Measurements from ENCODE around the gene PEAK3. TPM values are rescaled to one million over a fixed set of nuclear protein-coding genes. Genes with fewer than 3 reads are reported as not detected.
"Not testable (repeated sequence)": the region's sequence is repeated elsewhere in the genome, so short reads cannot be mapped to it uniquely, and the experiment has no call there.

Gene PEAK3
- total RNA-seq, 2 donors from 2014 or later = 2.4 to 8.2 TPM

- Mint-ChIP-seq H3K36me3 (no peaks in the 10 kb centered on the region), H3K4me1 (ENCODE audit: low read depth in 2 of 2) (peaks cover 21 to 28% of the 10 kb centered on the region in 2 donors)
Measured at GRCh38 chr19:2288818-2289713, 7.1 kb upstream of the PEAK3 start.

GRCh38 chr19:2288338-2288817 is 6.4 kb upstream of the PEAK3 start:
- no peaks in the 10 kb centered on the region for H3K36me3 Mint-ChIP-seq
- H3K4me1 Mint-ChIP-seq (ENCODE audit: low read depth in 2 of 2) = peaks cover 21 to 25% of the 10 kb centered on the region in 2 donors
- ATAC-seq (no peak), DNase-seq (ENCODE audit: low spot score) (no peak)
- peaks cover 0 to 3% of the 10 kb centered on the region in 2 donors for H3K27me3 Mint-ChIP-seq
- H3K4me3 Mint-ChIP-seq = peak overlapping the region; percentile 91
- peak overlapping the region; percentile 86 to 92 for H3K27ac Mint-ChIP-seq
- no peaks in the 10 kb centered on the region for H3K9me3 Mint-ChIP-seq

More at GRCh38 chr19:2288818-2289713, 7.1 kb upstream of the PEAK3 start:
- H3K4me3 Mint-ChIP-seq = peak overlapping the region; percentile 91
- H3K27ac Mint-ChIP-seq = peak overlapping the region; percentile 86 to 92
- ATAC-seq = peak; percentile 29 to 34
- peaks cover 0 to 3% of the 10 kb centered on the region in 2 donors for H3K27me3 Mint-ChIP-seq
- H3K9me3 Mint-ChIP-seq = no peaks in the 10 kb centered on the region
- no peak for DNase-seq (ENCODE audit: low spot score)

GRCh38 chr19:2287585-2288337 is 5.8 kb upstream of the PEAK3 start:
- peaks cover 0 to 3% of the 10 kb centered on the region in 2 donors for H3K27me3 Mint-ChIP-seq
- no peaks in the 10 kb centered on the region for H3K9me3 Mint-ChIP-seq
- peak overlapping the region; percentile 86 to 92 for H3K27ac Mint-ChIP-seq
- H3K4me3 Mint-ChIP-seq = no peak overlapping the region
- H3K4me1 Mint-ChIP-seq (ENCODE audit: low read depth in 2 of 2) = peaks cover 23 to 25% of the 10 kb centered on the region in 2 donors
- no peaks in the 10 kb centered on the region for H3K36me3 Mint-ChIP-seq
- DNase-seq (ENCODE audit: low spot score) = no peak
- no peak for ATAC-seq

GRCh38 chr19:2286402-2287140 is 4.6 kb upstream of the PEAK3 start:
- no peaks in the 10 kb centered on the region for H3K9me3 Mint-ChIP-seq
- peaks cover 0 to 3% of the 10 kb centered on the region in 2 donors for H3K27me3 Mint-ChIP-seq
- H3K4me3 Mint-ChIP-seq = no peak overlapping the region
- DNase-seq (ENCODE audit: low spot score) = no peak
- H3K27ac Mint-ChIP-seq = no peak overlapping the region
- H3K36me3 Mint-ChIP-seq = no peaks in the 10 kb centered on the region
- ATAC-seq = no peak
- H3K4me1 Mint-ChIP-seq (ENCODE audit: low read depth in 2 of 2) = peaks cover 32 to 33% of the 10 kb centered on the region in 2 donors

- Mint-ChIP-seq H3K27ac (no peak overlapping the region), H3K9me3 (no peaks in the 10 kb centered on the region), H3K4me1 (ENCODE audit: low read depth in 2 of 2) (peaks cover 23% of the 10 kb centered on the region in 2 donors), H3K27me3 (peaks cover 0 to 3% of the 10 kb centered on the region in 2 donors), H3K36me3 (no peaks in the 10 kb centered on the region), H3K4me3 (no peak overlapping the region)
- DNase-seq (ENCODE audit: low spot score) = no peak
- ATAC-seq = no peak
Measured at GRCh38 chr19:2283835-2284507, 2.0 kb upstream of the PEAK3 start.

GRCh38 chr19:2282862-2283237 is 875 bp upstream of the PEAK3 start:
- ATAC-seq = no peak
- Mint-ChIP-seq H3K27me3 (no peaks in the 10 kb centered on the region), H3K27ac (peak overlapping the region; percentile 66 to 92), H3K9me3 (no peaks in the 10 kb centered on the region), H3K4me3 (peak overlapping the region; percentile 76), H3K36me3 (no peaks in the 10 kb centered on the region), H3K4me1 (ENCODE audit: low read depth in 2 of 2) (peaks cover 12 to 16% of the 10 kb centered on the region in 2 donors)
- DNase-seq (ENCODE audit: low spot score) = no peak

- not testable (repeated sequence) for H3K36me3 Mint-ChIP-seq, H3K9me3 Mint-ChIP-seq, H3K27me3 Mint-ChIP-seq
- peak; percentile 59 for DNase-seq (ENCODE audit: low spot score)
- ATAC-seq = peak; percentile 44 to 60
- H3K27ac Mint-ChIP-seq = peak overlapping the region; percentile 66 to 92
- peaks cover 11 to 22% of the 10 kb centered on the region in 2 donors for H3K4me1 Mint-ChIP-seq (ENCODE audit: low read depth in 2 of 2)
- peak overlapping the region; percentile 76 for H3K4me3 Mint-ChIP-seq
Measured at GRCh38 chr19:2281265-2282061, 512 bp downstream of the PEAK3 start.

GRCh38 chr19:2280633-2281264 is 1.2 kb downstream of the PEAK3 start:
- ATAC-seq = no peak
- Mint-ChIP-seq H3K4me1 (ENCODE audit: low read depth in 2 of 2) (peaks cover 11 to 22% of the 10 kb centered on the region in 2 donors), H3K36me3 (no peaks in the 10 kb centered on the region), H3K27me3 (no peaks in the 10 kb centered on the region), H3K27ac (no peak overlapping the region), H3K4me3 (no peak overlapping the region), H3K9me3 (no peaks in the 10 kb centered on the region)
- no peak for DNase-seq (ENCODE audit: low spot score)

GRCh38 chr19:2278459-2279158 is 3.4 kb downstream of the PEAK3 start:
- Mint-ChIP-seq H3K4me1 (ENCODE audit: low read depth in 2 of 2) (peaks cover 22 to 33% of the 10 kb centered on the region in 2 donors), H3K27ac (peak overlapping the region in 1 of 2 donors; percentile 21), H3K4me3 (no peak overlapping the region), H3K36me3 (peaks cover 6% of the 10 kb centered on the region), H3K9me3 (no peaks in the 10 kb centered on the region), H3K27me3 (no peaks in the 10 kb centered on the region)
- DNase-seq (ENCODE audit: low spot score) = peak; percentile 59
- ATAC-seq = no peak

GRCh38 chr19:2277138-2277537 is 4.8 kb downstream of the PEAK3 start:
- H3K27me3 Mint-ChIP-seq = no peaks in the 10 kb centered on the region
- peaks cover 19 to 32% of the 10 kb centered on the region in 2 donors for H3K4me1 Mint-ChIP-seq (ENCODE audit: low read depth in 2 of 2)
- DNase-seq (ENCODE audit: low spot score) (no peak), ATAC-seq (no peak)
- H3K36me3 Mint-ChIP-seq = peaks cover 6% of the 10 kb centered on the region
- H3K9me3 Mint-ChIP-seq = no peaks in the 10 kb centered on the region
- peak overlapping the region in 1 of 2 donors; percentile 64 for H3K27ac Mint-ChIP-seq
- no peak overlapping the region for H3K4me3 Mint-ChIP-seq

- DNase-seq (ENCODE audit: low spot score) (peak; percentile 59), ATAC-seq (no peak)
- Mint-ChIP-seq H3K4me1 (ENCODE audit: low read depth in 2 of 2) (peaks cover 20 to 33% of the 10 kb centered on the region in 2 donors), H3K27me3 (no peaks in the 10 kb centered on the region), H3K36me3 (peaks cover 11% of the 10 kb centered on the region), H3K27ac (peak overlapping the region in 1 of 2 donors; percentile 64), H3K9me3 (no peaks in the 10 kb centered on the region), H3K4me3 (no peak overlapping the region)
Measured at GRCh38 chr19:2276429-2276986, 5.5 kb downstream of the PEAK3 start.
